ENCODE results near the gene SRXN1. TPM values are rescaled to one million over a fixed set of nuclear protein-coding genes. Genes with fewer than 3 reads are reported as not detected.
A peak's percentile ranks its signal among the peaks of the same experiment; 100 is the strongest.

SRXN1 gene
- total and polyA plus RNA-seq, 9 of the 15 experiments (the other 6 are each of a cell fraction or from before 2014, with no cell fraction given) = 6.8 to 36.4 (median 21.6) TPM

DNA sequence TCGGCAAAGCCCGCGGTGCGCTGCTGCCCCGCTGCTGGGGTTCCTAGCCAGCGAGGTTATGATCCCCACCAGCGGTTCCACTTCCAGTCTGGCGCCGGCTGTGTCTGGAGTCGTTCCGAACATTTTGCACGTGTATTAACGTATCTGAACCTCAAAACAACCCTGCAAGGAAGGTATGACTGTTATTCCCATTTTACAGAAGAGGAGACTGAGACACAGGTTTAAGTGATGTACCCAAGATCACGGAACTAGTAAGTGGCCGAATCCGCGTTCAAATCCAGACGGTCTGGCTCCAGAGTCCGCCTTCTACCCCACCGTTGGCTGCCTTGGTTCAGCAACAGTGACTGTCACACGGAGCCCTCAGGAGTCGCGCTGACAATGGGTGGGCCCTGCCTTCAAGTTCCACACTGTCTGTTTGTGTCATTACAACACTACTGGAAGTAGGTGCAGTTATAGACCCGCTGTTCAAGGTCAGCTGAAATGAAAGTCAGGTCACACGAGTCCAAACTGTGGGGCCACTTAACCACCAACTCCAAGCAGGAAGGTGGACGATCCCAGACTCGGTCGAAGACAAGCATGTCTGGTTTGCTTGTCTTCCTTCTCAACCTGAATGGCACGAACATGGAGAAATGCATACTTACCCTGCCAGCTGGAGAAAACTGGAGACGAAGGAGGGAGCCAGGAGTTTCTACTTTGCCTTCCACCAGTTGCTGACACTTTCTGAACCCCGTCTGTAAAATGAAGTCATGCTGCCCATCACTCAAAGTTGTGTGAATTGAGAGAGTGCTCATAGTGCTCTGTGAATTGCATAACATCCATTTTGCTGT, 803 bp upstream of the SRXN1 start (continued):
- TF ChIP-seq TFAM (CRISPR knock-in tag; conservative IDR thresholded peaks at IDR 0.05) = no peak
- no peak for TF ChIP-seq ZNF3 (CRISPR knock-in tag; IDR thresholded peaks at IDR 0.05)
- TF ChIP-seq, protein P1, sequence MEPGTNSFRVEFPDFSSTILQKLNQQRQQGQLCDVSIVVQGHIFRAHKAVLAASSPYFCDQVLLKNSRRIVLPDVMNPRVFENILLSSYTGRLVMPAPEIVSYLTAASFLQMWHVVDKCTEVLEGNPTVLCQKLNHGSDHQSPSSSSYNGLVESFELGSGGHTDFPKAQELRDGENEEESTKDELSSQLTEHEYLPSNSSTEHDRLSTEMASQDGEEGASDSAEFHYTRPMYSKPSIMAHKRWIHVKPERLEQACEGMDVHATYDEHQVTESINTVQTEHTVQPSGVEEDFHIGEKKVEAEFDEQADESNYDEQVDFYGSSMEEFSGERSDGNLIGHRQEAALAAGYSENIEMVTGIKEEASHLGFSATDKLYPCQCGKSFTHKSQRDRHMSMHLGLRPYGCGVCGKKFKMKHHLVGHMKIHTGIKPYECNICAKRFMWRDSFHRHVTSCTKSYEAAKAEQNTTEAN (CRISPR knock-in tag; IDR thresholded peaks at IDR 0.05) = peak; percentile 42; the same call in 1 of the 2 replicates
- TF ChIP-seq MCM5 (IDR thresholded peaks at IDR 0.05; ENCODE audit: low read depth) = no peak
- no peak for TF ChIP-seq CSDE1 (IDR thresholded peaks at IDR 0.05)
- TF ChIP-seq, protein P2, sequence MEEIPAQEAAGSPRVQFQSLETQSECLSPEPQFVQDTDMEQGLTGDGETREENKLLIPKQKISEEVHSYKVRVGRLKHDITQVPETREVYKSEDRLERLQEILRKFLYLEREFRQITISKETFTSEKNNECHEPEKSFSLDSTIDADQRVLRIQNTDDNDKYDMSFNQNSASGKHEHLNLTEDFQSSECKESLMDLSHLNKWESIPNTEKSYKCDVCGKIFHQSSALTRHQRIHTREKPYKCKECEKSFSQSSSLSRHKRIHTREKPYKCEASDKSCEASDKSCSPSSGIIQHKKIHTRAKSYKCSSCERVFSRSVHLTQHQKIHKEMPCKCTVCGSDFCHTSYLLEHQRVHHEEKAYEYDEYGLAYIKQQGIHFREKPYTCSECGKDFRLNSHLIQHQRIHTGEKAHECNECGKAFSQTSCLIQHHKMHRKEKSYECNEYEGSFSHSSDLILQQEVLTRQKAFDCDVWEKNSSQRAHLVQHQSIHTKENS (CRISPR knock-in tag; IDR thresholded peaks at IDR 0.05) = no peak
- TF ChIP-seq SMARCC2 (IDR thresholded peaks at IDR 0.05; ENCODE audit: low read depth) = 0 out of 2 replicates have a peak, but pooled peaks have one; percentile 48
- TF ChIP-seq, protein P3, sequence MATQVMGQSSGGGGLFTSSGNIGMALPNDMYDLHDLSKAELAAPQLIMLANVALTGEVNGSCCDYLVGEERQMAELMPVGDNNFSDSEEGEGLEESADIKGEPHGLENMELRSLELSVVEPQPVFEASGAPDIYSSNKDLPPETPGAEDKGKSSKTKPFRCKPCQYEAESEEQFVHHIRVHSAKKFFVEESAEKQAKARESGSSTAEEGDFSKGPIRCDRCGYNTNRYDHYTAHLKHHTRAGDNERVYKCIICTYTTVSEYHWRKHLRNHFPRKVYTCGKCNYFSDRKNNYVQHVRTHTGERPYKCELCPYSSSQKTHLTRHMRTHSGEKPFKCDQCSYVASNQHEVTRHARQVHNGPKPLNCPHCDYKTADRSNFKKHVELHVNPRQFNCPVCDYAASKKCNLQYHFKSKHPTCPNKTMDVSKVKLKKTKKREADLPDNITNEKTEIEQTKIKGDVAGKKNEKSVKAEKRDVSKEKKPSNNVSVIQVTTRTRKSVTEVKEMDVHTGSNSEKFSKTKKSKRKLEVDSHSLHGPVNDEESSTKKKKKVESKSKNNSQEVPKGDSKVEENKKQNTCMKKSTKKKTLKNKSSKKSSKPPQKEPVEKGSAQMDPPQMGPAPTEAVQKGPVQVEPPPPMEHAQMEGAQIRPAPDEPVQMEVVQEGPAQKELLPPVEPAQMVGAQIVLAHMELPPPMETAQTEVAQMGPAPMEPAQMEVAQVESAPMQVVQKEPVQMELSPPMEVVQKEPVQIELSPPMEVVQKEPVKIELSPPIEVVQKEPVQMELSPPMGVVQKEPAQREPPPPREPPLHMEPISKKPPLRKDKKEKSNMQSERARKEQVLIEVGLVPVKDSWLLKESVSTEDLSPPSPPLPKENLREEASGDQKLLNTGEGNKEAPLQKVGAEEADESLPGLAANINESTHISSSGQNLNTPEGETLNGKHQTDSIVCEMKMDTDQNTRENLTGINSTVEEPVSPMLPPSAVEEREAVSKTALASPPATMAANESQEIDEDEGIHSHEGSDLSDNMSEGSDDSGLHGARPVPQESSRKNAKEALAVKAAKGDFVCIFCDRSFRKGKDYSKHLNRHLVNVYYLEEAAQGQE (IDR thresholded peaks at IDR 0.05; ENCODE audit: borderline replicate concordance) = no peak
- TF ChIP-seq, protein P3 (CRISPR knock-in tag; IDR thresholded peaks at IDR 0.05; ENCODE audit: low read depth) = no peak
- peak; percentile 74; the same call in 1 of the 2 replicates for TF ChIP-seq SP1 (CRISPR knock-in tag; IDR thresholded peaks at IDR 0.05)
- no peak for TF ChIP-seq MYBL2 (IDR thresholded peaks at IDR 0.05; ENCODE audit: low read depth)
- TF ChIP-seq MYBL2 (CRISPR knock-in tag; IDR thresholded peaks at IDR 0.05; ENCODE audit: borderline replicate concordance) = no peak

Data from K562 (cell line).